ENCODE measurements around the gene TSKU.

DNA sequence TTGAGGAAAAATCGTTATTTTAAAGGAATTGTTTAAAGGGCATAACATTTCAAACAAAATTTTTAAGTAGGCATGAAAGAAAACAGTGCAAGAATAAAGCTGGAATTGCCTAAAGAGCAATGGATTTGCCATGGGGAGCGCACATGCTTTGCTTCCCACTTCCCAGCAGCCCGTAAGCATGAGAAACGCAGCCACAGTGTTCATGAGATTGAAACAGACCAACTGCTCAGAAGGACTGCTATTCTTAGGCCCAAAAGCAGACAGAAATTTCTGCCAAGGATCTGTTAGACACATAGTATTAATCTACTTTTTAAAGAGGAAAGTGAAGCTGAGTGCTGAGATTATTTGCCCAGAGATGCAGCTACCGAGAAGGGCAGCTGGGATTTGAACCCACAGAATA, 34.2 kb upstream of the TSKU start:
- TF ChIP-seq, protein P1, sequence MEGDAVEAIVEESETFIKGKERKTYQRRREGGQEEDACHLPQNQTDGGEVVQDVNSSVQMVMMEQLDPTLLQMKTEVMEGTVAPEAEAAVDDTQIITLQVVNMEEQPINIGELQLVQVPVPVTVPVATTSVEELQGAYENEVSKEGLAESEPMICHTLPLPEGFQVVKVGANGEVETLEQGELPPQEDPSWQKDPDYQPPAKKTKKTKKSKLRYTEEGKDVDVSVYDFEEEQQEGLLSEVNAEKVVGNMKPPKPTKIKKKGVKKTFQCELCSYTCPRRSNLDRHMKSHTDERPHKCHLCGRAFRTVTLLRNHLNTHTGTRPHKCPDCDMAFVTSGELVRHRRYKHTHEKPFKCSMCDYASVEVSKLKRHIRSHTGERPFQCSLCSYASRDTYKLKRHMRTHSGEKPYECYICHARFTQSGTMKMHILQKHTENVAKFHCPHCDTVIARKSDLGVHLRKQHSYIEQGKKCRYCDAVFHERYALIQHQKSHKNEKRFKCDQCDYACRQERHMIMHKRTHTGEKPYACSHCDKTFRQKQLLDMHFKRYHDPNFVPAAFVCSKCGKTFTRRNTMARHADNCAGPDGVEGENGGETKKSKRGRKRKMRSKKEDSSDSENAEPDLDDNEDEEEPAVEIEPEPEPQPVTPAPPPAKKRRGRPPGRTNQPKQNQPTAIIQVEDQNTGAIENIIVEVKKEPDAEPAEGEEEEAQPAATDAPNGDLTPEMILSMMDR (IDR thresholded peaks at IDR 0.05; ENCODE audit: borderline replicate concordance, extremely low read depth, low read length, poor library complexity, severe bottlenecking) = no peak
- TF ChIP-seq EZH2 (IDR thresholded peaks at IDR 0.05; ENCODE audit: borderline replicate concordance, low read depth, low read length, severe bottlenecking) = no peak
